GM19463 (cell line): ENCODE data around the gene GNA14.
"Not testable (repeated sequence)": the region's sequence is repeated elsewhere in the genome, so short reads cannot be mapped to it uniquely, and the experiment has no call there.

Source experiments
- ATAC-seq: cut with Tn5 transposase; IDR thresholded peaks from one replicate; pipeline ENCODE4 v1.9.1; 2021; ENCODE audit warnings: mild to moderate bottlenecking, moderate library complexity; ENCODE audit not compliant: unreplicated experiment

The GNA14 gene

GRCh38 chr9:77421506-77422265 lies 226.4 kb downstream of the GNA14 start:
- ATAC-seq = no peak

GRCh38 chr9:77420641-77421040 lies 227.5 kb downstream of the GNA14 start:
- ATAC-seq = no peak

- ATAC-seq = no peak
Observed at GRCh38 chr9:77418226-77418625, 229.9 kb downstream of the GNA14 start.

- no peak for ATAC-seq
Observed at GRCh38 chr9:77417566-77417965, 230.6 kb downstream of the GNA14 start.

- ATAC-seq = not testable (repeated sequence)
Observed at GRCh38 chr9:77408521-77408920, 239.6 kb downstream of the GNA14 start.

- no peak for ATAC-seq
Observed at GRCh38 chr9:77403239-77403638, 244.9 kb downstream of the GNA14 start.

GRCh38 chr9:77402286-77402685 lies 245.8 kb downstream of the GNA14 start:
- no peak for ATAC-seq

GRCh38 chr9:77399964-77400363 lies 248.2 kb downstream of the GNA14 start:
- no peak for ATAC-seq

- not testable (repeated sequence) for ATAC-seq
Observed at GRCh38 chr9:77398581-77398980, 249.5 kb downstream of the GNA14 start.

GRCh38 chr9:77392328-77392727 lies 255.8 kb downstream of the GNA14 start:
- ATAC-seq = no peak

- ATAC-seq = no peak
Observed at GRCh38 chr9:77391834-77392233, 256.3 kb downstream of the GNA14 start.

GRCh38 chr9:77386187-77386586 lies 261.9 kb downstream of the GNA14 start:
- ATAC-seq = no peak

GRCh38 chr9:77384406-77384805 lies 263.7 kb downstream of the GNA14 start:
- no peak for ATAC-seq

- no peak for ATAC-seq
Observed at GRCh38 chr9:77375956-77376532, 272.1 kb downstream of the GNA14 start.

GRCh38 chr9:77374266-77374665 lies 273.9 kb downstream of the GNA14 start:
- ATAC-seq = no peak
